ENCODE data around the gene GPR152.
"Not testable (repeated sequence)": the region's sequence is repeated elsewhere in the genome, so short reads cannot be mapped to it uniquely, and the experiment has no call there.

GPR152 gene

DNA sequence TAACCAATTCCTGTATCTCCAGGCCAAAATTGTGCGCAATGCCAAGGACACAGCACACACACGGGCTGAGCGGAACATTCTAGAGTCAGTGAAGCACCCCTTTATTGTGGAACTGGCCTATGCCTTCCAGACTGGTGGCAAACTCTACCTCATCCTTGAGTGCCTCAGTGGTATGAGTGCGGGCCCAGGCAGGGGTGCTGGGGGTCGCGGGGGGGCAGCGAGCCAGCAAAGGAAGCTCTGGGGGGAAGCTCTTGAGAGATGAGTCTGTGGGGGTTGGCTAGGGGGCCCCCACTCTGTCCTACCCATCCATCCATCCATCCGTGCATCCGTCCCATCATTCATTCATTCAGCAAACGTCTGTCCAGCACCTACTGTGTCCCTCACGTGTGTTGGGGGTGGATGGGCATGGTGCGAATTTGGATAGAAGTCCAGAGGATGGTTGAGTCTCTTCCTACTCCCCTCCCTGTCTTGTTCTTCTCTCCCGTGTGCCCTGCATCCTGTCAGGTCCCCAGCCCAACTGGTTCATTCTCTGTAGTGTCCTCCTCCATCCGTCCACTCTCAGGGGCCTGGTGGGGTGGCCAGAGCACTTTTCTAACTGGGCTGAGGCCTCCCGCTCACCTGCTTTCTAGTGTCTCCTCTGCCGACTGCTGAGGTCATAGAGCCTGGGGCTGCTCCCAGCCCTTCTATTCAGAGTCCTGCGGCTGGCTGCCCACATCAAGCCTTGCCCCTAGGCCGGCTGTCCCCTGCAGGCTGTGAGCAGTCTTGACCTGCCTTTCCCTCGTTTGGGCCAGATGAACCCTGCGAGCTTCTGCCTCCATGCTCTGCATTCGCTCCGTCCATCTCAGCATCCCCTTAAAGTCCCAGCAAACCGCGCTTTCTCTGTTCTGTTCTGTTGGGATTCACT lies 20.9 kb downstream of the GPR152 start:
- H3K36me3 Mint-ChIP-seq = peaks cover 94% of the 10 kb centered on the region
- ATAC-seq = no peak
- peak overlapping the region; percentile 94 for H3K27ac Mint-ChIP-seq
- H3K4me3 Mint-ChIP-seq = peak overlapping the region; percentile 4
- DNase-seq (ENCODE audit: low spot score in 2 of 2) = no peak
- no peaks in the 10 kb centered on the region for H3K9me3 Mint-ChIP-seq
- peaks cover 53% of the 10 kb centered on the region for H3K4me1 Mint-ChIP-seq

DNA sequence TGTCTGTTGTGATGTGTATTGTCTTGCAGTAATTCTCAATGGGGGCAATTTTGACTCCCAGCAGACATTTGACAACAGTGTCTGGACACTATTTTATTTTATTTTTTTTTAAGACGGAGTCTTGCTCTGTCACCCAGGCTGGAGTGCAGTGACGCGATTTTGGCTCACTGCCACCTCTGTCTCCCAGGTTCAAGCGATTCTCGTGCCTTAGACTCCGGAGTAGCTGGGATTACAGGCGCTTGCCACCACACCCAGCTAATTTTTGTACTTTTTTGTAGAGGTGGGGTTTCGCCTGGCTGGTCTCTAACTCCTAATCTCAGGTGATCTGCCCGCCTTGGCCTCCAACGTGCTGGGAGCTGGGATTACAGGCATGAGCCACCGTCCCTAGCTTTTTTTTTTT lies 22.8 kb downstream of the GPR152 start:
- DNase-seq (ENCODE audit: low spot score in 2 of 2) = no peak
- H3K4me3 Mint-ChIP-seq = peak overlapping the region; percentile 42
- H3K27ac Mint-ChIP-seq = peak overlapping the region; percentile 65
- H3K4me1 Mint-ChIP-seq = peaks cover 55% of the 10 kb centered on the region
- peaks cover 79% of the 10 kb centered on the region for H3K36me3 Mint-ChIP-seq
- no peak for ATAC-seq
- no peaks in the 10 kb centered on the region for H3K9me3 Mint-ChIP-seq

- Mint-ChIP-seq H3K9me3 (no peaks in the 10 kb centered on the region), H3K27ac (peak overlapping the region; percentile 92), H3K4me1 (peaks cover 55% of the 10 kb centered on the region), H3K4me3 (peak overlapping the region; percentile 89), H3K36me3 (peaks cover 77% of the 10 kb centered on the region)
- ATAC-seq (no peak), DNase-seq (ENCODE audit: low spot score in 2 of 2) (no peak)
Observed at GRCh38 chr11:67429038-67429668, 23.4 kb downstream of the GPR152 start.

- peak within 1 kb of the TSS; percentile 92 for H3K27ac Mint-ChIP-seq
- no peaks in the 10 kb centered on the region for H3K9me3 Mint-ChIP-seq
- H3K4me1 Mint-ChIP-seq = peaks cover 46% of the 10 kb centered on the region
- peak within 1 kb of the TSS; percentile 89 for H3K4me3 Mint-ChIP-seq
- DNase-seq (ENCODE audit: low spot score in 2 of 2) (peak; percentile 100), ATAC-seq (peak; percentile 93)
- peaks cover 69% of the 10 kb centered on the region for H3K36me3 Mint-ChIP-seq
Observed at GRCh38 chr11:67428052-67429001, 24.2 kb downstream of the GPR152 start, which contains the start of gene RPS6KB2. Gene RPS6KB2 (plus strand): TSS chr11:67428494. CDS start chr11:67428546, 52 bp downstream.

DNA sequence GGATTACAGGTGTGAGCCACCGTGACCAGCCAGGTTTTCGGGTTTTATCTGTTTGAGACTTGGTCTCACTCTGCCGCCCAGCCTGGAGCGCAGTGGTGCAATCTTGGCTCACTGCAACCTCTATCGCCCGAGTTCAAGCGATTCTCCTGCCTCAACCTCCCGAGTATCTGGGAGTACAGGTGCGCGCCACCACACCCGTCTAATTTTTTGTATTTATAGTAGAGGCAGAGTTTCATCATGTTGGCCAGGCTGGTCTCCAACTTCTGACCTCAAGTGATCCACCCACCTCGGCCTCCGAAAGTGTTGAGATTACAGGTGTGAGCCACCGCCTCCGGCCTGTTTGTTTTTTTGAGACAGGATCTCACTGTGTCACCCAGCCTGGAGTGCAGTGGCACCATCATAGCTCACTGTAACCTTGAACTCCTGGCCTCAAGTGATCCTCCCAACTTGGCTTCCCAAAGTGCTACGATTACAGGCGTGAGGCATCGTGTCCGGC lies 25.1 kb downstream of the GPR152 start:
- Mint-ChIP-seq H3K36me3 (peaks cover 64% of the 10 kb centered on the region), H3K4me1 (peaks cover 49% of the 10 kb centered on the region)
- DNase-seq (ENCODE audit: low spot score in 2 of 2) = peak in 1 of 2 donors; percentile 62

DNA sequence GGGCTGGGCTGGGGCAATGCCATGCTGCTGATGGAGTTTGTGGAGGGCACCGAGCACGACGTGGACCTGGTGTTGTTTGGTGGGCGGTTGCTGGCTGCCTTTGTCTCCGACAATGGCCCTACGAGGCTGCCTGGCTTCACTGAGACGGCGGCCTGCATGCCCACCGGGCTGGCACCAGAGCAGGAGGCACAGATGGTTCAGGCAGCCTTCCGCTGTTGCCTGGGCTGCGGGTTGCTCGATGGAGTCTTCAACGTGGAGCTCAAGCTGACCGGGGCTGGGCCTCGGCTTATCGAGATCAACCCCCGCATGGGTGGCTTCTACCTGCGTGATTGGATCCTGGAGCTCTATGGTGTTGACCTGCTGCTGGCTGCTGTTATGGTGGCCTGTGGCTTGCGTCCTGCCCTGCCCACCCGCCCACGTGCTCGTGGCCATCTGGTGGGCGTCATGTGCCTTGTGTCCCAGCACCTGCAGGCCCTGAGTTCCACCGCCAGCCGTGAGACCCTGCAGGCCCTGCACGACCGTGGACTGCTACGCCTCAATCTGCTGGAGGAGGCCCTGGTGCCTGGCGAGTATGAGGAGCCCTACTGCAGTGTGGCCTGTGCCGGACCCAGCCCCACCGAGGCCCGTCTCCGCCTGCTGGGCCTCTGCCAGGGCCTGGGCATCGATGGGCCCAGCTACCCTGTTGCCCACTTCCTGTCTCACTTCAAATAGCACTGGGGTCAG lies 28.5 kb downstream of the GPR152 start:
- no peak overlapping the region for H3K4me3 Mint-ChIP-seq
- H3K4me1 Mint-ChIP-seq = peaks cover 57% of the 10 kb centered on the region
- no peak for DNase-seq (ENCODE audit: low spot score in 2 of 2)
- no peaks in the 10 kb centered on the region for H3K9me3 Mint-ChIP-seq
- peaks cover 36% of the 10 kb centered on the region for H3K36me3 Mint-ChIP-seq
- no peak for ATAC-seq
- H3K27ac Mint-ChIP-seq = peak overlapping the region; percentile 69

More for the DNA sequence above, 25.1 kb downstream of the GPR152 start:
- not testable (repeated sequence) for H3K9me3 Mint-ChIP-seq
- peak overlapping the region; percentile 89 for H3K4me3 Mint-ChIP-seq
- H3K27ac Mint-ChIP-seq = peak overlapping the region; percentile 92
- ATAC-seq = peak; percentile 41

DNA sequence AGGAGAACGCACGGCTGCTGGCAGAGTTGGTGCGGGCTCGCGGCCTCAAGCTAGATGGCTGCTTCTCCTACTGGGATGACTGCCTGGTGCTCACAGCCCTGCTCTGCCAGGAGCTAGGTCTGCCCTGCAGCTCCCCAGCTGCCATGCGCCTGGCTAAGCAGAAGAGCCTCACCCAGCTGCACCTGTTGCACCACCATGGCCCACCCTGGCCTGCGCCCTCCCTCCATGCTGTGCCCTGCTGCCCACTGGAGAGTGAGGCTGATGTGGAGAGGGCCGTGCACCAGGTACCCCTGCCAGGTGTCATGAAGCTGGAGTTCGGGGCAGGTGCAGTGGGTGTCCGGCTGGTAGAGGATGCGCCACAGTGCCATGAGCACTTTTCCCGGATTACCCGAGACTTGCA lies 29.1 kb downstream of the GPR152 start:
- DNase-seq (ENCODE audit: low spot score in 2 of 2) (no peak), ATAC-seq (no peak)
- no peak overlapping the region for H3K4me3 Mint-ChIP-seq
- peaks cover 31% of the 10 kb centered on the region for H3K36me3 Mint-ChIP-seq
- H3K27ac Mint-ChIP-seq = no peak overlapping the region
- peaks cover 63% of the 10 kb centered on the region for H3K4me1 Mint-ChIP-seq
- H3K9me3 Mint-ChIP-seq = no peaks in the 10 kb centered on the region

- ATAC-seq (no peak), DNase-seq (ENCODE audit: low spot score in 2 of 2) (no peak)
- H3K36me3 Mint-ChIP-seq = peaks cover 25% of the 10 kb centered on the region
- peak overlapping the region; percentile 29 for H3K4me3 Mint-ChIP-seq
- H3K9me3 Mint-ChIP-seq = no peaks in the 10 kb centered on the region
- H3K4me1 Mint-ChIP-seq = peaks cover 65% of the 10 kb centered on the region
- H3K27ac Mint-ChIP-seq = no peak overlapping the region
Observed at GRCh38 chr11:67422891-67423290, 29.6 kb downstream of the GPR152 start.

GRCh38 chr11:67421430-67422031 lies 31.0 kb downstream of the GPR152 start:
- no peaks in the 10 kb centered on the region for H3K9me3 Mint-ChIP-seq
- ATAC-seq = no peak
- peak overlapping the region; percentile 67 for H3K27ac Mint-ChIP-seq
- H3K36me3 Mint-ChIP-seq = peaks cover 18% of the 10 kb centered on the region
- DNase-seq (ENCODE audit: low spot score in 2 of 2) = no peak
- H3K4me1 Mint-ChIP-seq = peaks cover 71% of the 10 kb centered on the region
- peak overlapping the region; percentile 76 for H3K4me3 Mint-ChIP-seq

DNA sequence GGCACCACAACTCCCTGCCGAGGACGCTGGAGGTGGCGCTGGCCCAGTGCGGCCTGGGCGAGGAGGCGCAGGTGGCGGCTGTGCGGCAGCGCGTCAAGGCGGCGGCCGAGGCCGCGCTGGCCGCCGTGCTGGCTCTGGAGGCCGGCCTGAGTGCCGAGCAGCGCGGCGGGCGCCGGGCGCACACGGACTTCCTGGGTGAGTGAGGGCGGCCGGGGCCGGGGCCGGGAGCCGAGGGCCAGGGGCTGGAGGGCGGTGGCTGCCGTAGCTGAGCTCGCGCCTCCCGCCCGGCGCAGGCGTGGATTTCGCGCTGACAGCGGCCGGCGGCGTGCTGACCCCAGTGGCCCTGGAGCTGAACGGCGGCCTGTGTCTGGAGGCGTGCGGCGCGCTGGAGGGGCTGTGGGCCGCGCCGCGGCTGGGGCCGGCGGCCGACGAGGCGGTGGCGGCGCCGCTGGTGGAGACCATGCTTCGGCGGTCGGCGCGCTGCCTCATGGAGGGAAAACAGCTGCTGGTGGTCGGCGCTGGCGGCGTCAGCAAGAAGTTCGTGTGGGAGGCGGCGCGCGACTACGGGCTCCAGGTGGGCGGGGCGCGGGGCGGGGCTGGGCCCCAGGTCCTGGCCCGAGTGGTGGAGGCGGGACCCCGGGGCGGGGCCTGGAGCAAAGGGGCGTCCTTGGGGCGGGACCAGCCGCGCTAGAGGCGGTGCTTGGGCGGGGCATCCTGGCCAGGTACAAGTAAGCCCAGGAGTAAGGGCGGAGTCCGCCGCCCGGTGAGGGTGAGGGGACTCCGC lies 31.7 kb downstream of the GPR152 start:
- Mint-ChIP-seq H3K36me3 (peaks cover 18% of the 10 kb centered on the region), H3K27ac (peak overlapping the region; percentile 84), H3K9me3 (no peaks in the 10 kb centered on the region), H3K4me3 (peak overlapping the region; percentile 76), H3K4me1 (peaks cover 71% of the 10 kb centered on the region)
- peak; percentile 98 to 99 for DNase-seq (ENCODE audit: low spot score in 2 of 2)
- ATAC-seq = peak; percentile 88

- H3K4me1 Mint-ChIP-seq = peaks cover 68% of the 10 kb centered on the region
- H3K27ac Mint-ChIP-seq = peak overlapping the region; percentile 84
- DNase-seq (ENCODE audit: low spot score in 2 of 2) (no peak), ATAC-seq (no peak)
- no peaks in the 10 kb centered on the region for H3K9me3 Mint-ChIP-seq
- peak overlapping the region; percentile 76 for H3K4me3 Mint-ChIP-seq
- peaks cover 18% of the 10 kb centered on the region for H3K36me3 Mint-ChIP-seq
Observed at GRCh38 chr11:67420147-67420645, 32.3 kb downstream of the GPR152 start.

- H3K9me3 Mint-ChIP-seq = no peaks in the 10 kb centered on the region
Observed at GRCh38 chr11:67419325-67420049, 33.0 kb downstream of the GPR152 start.

More at GRCh38 chr11:67419325-67420049, 33.0 kb downstream of the GPR152 start:
- peaks cover 12% of the 10 kb centered on the region for H3K36me3 Mint-ChIP-seq
- peaks cover 66% of the 10 kb centered on the region for H3K4me1 Mint-ChIP-seq
- no peak for DNase-seq (ENCODE audit: low spot score in 2 of 2)
- H3K27ac Mint-ChIP-seq = peak overlapping the region; percentile 84
- no peak for ATAC-seq
- H3K4me3 Mint-ChIP-seq = peak overlapping the region; percentile 76

Measured in stimulated activated effector memory CD8-positive, alpha-beta T cell treated with anti-CD3 and anti-CD28 coated beads, Interleukin-12 subunit alpha, Interleukin-12 subunit beta, amount 100 ng/mL, for 72 hours (primary cell).